PC-9 (cell line): ENCODE results near the gene PSMD1. TPM values are rescaled to one million over a fixed set of nuclear protein-coding genes. Genes with fewer than 3 reads are reported as not detected.

ENCODE experiments used
- BruUV-seq: library from RNA; stranded (reverse); fragments of 400-500 nt; replicated peaks from 2 replicates; lab custom pipeline; 2021; lab: Mats Ljungman, UMichigan
- CTCF ChIA-PET: fragments of 300-600 bp; sonication (Branson Sonifier 250); formaldehyde crosslinking; loops from one replicate; lab custom pipeline; 2022; ENCODE audit warnings: antibody characterized with exemption; lab: Charles Lee
- POLR2A ChIA-PET: fragments of 300-600 bp; sonication (Branson Sonifier 250); formaldehyde crosslinking; loops from one replicate; lab custom pipeline; 2022; ENCODE audit warnings: antibody characterized with exemption; ENCODE audit not compliant: unreplicated experiment; lab: Charles Lee
- DNase-seq, 2 experiments: peaks; one replicate each; pipeline versions ENCODE4 v3.0.0 to v3.0.0-alpha.2; 2015 to 2022; ENCODE audit warnings: mixed read lengths in 1 of 2
- H2AFZ ChIP-seq: fragments of 200-600 bp; sonication (generic); 2 replicates; pipeline ENCODE4 v1.8.1; 2017; ENCODE audit warnings: antibody characterized with exemption
- H3F3A ChIP-seq: fragments of 200-600 bp; sonication (generic); 2 replicates; pipeline ENCODE4 v1.8.1; 2017; ENCODE audit warnings: antibody characterized with exemption, mild to moderate bottlenecking, low read depth; ENCODE audit not compliant: insufficient read depth
- H3K27ac ChIP-seq: fragments of 200-600 bp; sonication (generic); 2 replicates; pipeline ENCODE4 v1.6.1; 2016; ENCODE audit warnings: mixed run types
- H3K27me3 ChIP-seq: fragments of 200-600 bp; sonication (generic); 2 replicates; pipeline ENCODE4 v1.6.1; 2016; ENCODE audit warnings: low read depth, mixed run types; ENCODE audit not compliant: insufficient read depth
- H3K36me3 ChIP-seq: fragments of 200-600 bp; sonication (generic); 2 replicates; pipeline ENCODE4 v1.6.1; 2016; ENCODE audit warnings: low read depth, mixed run types
- H3K4me1 ChIP-seq: fragments of 200-600 bp; sonication (generic); replicated peaks from 2 replicates; pipeline ENCODE4 v1.6.1; 2016; ENCODE audit warnings: mixed run types; ENCODE audit not compliant: insufficient read depth
- H3K4me2 ChIP-seq: fragments of 200-600 bp; sonication (generic); 2 replicates; pipeline ENCODE4 v1.6.1; 2017; ENCODE audit warnings: mixed run types
- H3K4me3 ChIP-seq: fragments of 200-600 bp; sonication (generic); 2 replicates; pipeline ENCODE4 v1.6.1; 2016; ENCODE audit warnings: mixed run types
- H3K79me2 ChIP-seq: fragments of 200-600 bp; sonication (generic); 2 replicates; pipeline ENCODE4 v1.6.1; 2017; ENCODE audit warnings: low read depth, mixed run types
- H3K9me2 ChIP-seq: fragments of 200-600 bp; sonication (generic); 2 replicates; pipeline ENCODE4 v1.8.1; 2017; ENCODE audit warnings: mild to moderate bottlenecking; ENCODE audit not compliant: insufficient read depth
- H3K9me3 ChIP-seq: fragments of 200-600 bp; sonication (generic); 2 replicates; pipeline ENCODE4 v1.8.1; 2016; ENCODE audit warnings: low read depth; ENCODE audit not compliant: insufficient read depth
- H4K20me1 ChIP-seq: fragments of 200-600 bp; sonication (generic); 2 replicates; pipeline ENCODE4 v1.8.1; 2017; ENCODE audit not compliant: insufficient read depth
- CTCF ChIP-seq: fragments of 200-600 bp; sonication (generic); conservative IDR thresholded peaks from 2 replicates; pipeline ENCODE4 v1.6.1; 2017; ENCODE audit warnings: mixed run types, antibody characterized with exemption, mild to moderate bottlenecking, moderate library complexity
- EZH2 ChIP-seq: fragments of 200-600 bp; sonication (generic); IDR thresholded peaks from 2 replicates; pipeline ENCODE4 v1.8.0; 2017; ENCODE audit warnings: antibody characterized with exemption, low read depth
- intact Hi-C: fragments of 100-400 bp; cut with micrococcal nuclease; formaldehyde crosslinking; loops from one replicate; pipeline ENCODE4 v1.10.0; 2022; ENCODE audit not compliant: unreplicated experiment
- total RNA-seq: library from RNA; stranded (reverse); gene quantifications from 2 replicates; pipeline ENCODE4 v1.2.3, GENCODE V29; 2021

PSMD1 gene
- total RNA-seq, 1 experiment from 2014 or later: 119 TPM

DNA sequence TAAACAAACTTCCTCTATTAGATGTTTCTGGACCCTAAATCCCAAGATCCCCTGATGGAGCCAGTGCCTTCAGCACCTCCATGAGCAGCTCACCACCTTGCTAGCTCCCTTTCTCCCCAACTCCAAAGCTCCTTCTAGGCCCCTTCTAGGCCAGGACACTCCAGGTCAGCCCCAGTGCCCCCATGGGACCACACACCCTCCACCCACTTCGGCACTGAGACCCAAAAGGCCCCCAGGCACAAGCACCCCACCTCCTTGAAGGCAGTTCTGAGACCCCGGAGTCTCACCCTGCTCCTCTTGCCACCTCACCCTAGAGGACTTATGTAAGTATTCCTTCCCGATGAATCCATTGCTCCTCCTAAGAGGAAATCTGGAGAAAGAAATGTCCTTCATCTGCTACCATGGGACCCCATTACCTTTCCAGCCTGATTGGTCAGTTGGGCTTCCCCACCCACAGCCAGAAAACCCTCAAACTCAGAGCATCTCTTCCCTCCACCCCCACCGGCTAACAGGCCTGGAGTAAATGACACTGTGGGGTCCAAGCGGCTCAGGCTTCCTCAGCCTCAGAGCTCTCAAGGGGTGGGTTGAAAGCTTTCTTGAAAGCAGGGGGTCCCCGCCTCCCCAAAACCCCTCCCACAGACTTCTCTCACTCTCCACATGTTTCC, 132.0 kb downstream of the PSMD1 start:
- ChIA-PET CTCF (no interaction called here), POLR2A (interaction anchor here (1.0 kb wide), 1 partner anchor 212 kb away, joined by 3 read pairs; no protein-coding TSS in a partner anchor)
- Histone ChIP-seq H3K27me3 (peaks cover 23% of the 10 kb centered on the region), H3K79me2 (no peaks in the 10 kb centered on the region), H3K36me3 (no peaks in the 10 kb centered on the region), H3K9me2 (no peaks in the 10 kb centered on the region), H3K4me3 (no peak overlapping the region), H3K9me3 (no peaks in the 10 kb centered on the region), H3K27ac (no peak overlapping the region), H4K20me1 (no peaks in the 10 kb centered on the region), H3F3A (no peaks in the 10 kb centered on the region), H3K4me2 (no peak overlapping the region), H2AFZ (no peak overlapping the region), H3K4me1 (no peaks in the 10 kb centered on the region)
- DNase-seq: no peak
- no peak for TF ChIP-seq CTCF
- no peak for TF ChIP-seq EZH2
- BruUV-seq: no TSS peak
- intact Hi-C loops: no loop called here

- Histone ChIP-seq H2AFZ (no peak overlapping the region), H3K36me3 (no peaks in the 10 kb centered on the region), H3K79me2 (no peaks in the 10 kb centered on the region), H3K27me3 (peaks cover 23% of the 10 kb centered on the region), H3K4me3 (no peak overlapping the region), H3K9me3 (no peaks in the 10 kb centered on the region), H3K27ac (no peak overlapping the region), H3K4me1 (no peaks in the 10 kb centered on the region), H3F3A (no peaks in the 10 kb centered on the region), H3K4me2 (no peak overlapping the region), H3K9me2 (no peaks in the 10 kb centered on the region), H4K20me1 (no peaks in the 10 kb centered on the region)
- BruUV-seq: no TSS peak
- TF ChIP-seq EZH2: no peak
- TF ChIP-seq CTCF: no peak
- POLR2A ChIA-PET: no interaction called here
- DNase-seq: no peak
- CTCF ChIA-PET: no interaction called here
- intact Hi-C loops: no loop called here
Observed at GRCh38 chr2:231189171-231189530, 132.5 kb downstream of the PSMD1 start.

DNA sequence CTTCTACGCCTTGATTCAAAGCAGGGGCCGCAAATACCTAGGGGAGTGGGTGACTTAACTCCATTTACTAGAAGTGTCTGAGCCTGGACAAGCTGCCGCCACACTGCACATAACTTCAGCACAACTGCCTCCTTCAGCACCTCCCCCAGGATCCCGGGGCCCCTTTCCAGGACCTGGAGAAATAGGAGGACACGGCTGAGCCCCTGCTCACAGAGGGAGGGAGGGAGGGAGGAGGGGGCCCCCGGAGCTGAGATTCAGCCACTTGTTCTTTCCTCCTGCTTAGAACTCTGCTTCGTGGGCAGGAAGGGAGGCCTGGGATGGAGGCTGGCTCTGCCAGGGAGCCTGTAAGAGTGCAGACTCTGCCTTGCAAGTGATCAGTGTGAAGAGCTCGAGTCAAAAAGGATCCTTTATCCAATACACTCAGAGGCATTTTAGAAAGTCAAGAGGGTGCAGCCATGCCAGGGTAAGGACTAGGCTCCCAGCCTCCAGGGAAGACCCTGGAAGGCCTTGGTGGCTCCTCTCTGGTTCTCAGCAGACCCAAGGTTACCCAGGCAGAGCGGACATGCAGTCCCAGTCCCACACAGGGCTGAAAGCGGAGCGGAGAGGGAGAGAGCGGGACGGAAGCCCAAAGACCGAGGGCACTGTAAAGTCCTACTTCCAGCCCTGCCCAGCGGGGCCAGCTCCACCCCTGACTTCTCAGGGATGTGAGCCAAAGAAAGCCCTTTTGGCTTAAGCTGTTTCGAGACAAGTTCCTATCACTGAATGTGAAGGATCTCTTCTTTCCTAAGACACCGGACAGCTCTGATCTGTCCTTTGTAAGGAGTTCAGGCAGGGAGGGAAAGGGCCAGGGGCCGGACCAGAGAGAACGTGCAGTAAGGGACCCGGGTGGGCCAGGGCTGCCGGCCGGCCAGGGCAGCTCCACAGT, 133.2 kb downstream of the PSMD1 start:
- Histone ChIP-seq H3K4me2 (no peak overlapping the region), H3K9me2 (no peaks in the 10 kb centered on the region), H3K4me1 (no peaks in the 10 kb centered on the region), H3F3A (no peaks in the 10 kb centered on the region), H3K27ac (no peak overlapping the region), H3K79me2 (no peaks in the 10 kb centered on the region), H3K27me3 (peaks cover 23% of the 10 kb centered on the region), H3K9me3 (no peaks in the 10 kb centered on the region), H2AFZ (no peak overlapping the region), H3K4me3 (no peak overlapping the region), H3K36me3 (no peaks in the 10 kb centered on the region), H4K20me1 (no peaks in the 10 kb centered on the region)
- DNase-seq: no peak
- TF ChIP-seq CTCF (no peak), EZH2 (no peak)
- POLR2A ChIA-PET: no interaction called here
- BruUV-seq: no TSS peak
- CTCF ChIA-PET: no interaction called here
- intact Hi-C loops: no loop called here
